GM18858 (cell line): ENCODE data around the gene UXS1.
A peak's percentile ranks its signal among the peaks of the same experiment; 100 is the strongest.
"Not testable (repeated sequence)": the region's sequence is repeated elsewhere in the genome, so short reads cannot be mapped to it uniquely, and the experiment has no call there.

ENCODE experiments used
- ATAC-seq: cut with Tn5 transposase; IDR thresholded peaks from one replicate; pipeline ENCODE4 v1.9.1; 2021; ENCODE audit not compliant: unreplicated experiment

UXS1 gene

DNA sequence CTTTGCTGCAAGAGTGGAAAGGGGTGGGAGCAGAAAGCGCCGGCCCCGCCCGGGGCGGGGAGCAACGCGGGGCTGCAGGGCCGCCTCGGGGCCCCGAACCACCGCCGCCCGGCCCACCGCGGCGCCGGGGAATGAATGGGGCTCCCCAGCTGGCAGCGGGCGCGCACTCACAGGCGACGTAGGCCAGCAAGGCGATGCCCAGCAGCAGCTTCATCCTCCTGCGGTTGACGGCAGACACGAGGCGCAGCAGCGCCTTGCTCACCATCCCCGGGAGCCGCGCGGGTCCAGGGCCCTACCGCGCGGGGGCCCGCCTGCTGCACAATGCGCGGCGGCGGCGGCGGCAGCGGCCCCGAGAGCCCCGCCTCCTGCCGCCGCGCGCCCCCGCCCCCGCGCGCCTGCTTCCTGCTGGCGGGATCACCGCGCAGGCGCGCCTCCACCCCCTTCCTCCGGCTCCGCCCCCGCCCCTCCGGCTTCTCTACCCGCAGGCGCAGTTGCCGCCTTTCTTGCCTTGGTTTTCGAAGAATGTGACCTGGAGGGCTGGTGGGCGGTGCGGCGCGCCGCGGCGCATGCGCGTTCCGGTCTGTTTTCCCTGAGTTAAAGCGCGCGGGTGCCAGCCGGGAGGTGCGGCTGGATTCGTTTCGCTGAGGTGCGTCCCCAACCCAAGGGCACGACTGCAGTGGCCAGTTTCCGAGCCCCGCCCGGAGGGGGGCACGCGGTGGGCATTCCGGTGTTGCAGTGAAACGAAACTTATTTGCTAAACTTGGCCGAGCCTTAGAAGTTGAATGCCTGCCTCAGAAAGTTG is at the start of gene UXS1:
Gene UXS1, minus strand, starts transcription at position 325 of the 802 bp plus-strand sequence. Its CDS starts 60 bp downstream, at position 265.
- ATAC-seq, result peak; percentile 69

DNA sequence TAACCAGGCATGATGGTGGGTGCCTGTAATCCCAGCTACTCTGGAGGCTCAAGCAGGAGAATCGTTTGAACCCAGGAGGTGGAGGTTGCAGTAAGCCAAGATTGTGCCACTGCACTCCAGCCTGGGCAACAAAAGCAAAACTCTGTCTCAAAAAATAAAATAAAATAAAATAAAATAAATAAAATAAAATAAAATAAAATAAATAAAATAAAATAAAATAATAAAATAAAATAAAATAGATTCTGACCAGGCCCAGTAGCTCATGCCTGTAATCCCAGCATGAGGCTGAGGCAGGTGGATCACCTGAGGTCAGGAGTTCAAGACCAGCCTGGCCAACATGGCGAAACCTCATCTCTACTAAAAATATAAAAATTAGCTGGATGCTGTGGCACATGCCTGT is 45.4 kb upstream of the UXS1 start:
- ATAC-seq, result not testable (repeated sequence)

GRCh38 chr2:106235392-106235791 is 41.3 kb upstream of the UXS1 start:
- ATAC-seq, result not testable (repeated sequence)

- no peak for ATAC-seq
These were observed 39.2 kb upstream of the UXS1 start for GRCh38 chr2:106233350-106233706.

DNA sequence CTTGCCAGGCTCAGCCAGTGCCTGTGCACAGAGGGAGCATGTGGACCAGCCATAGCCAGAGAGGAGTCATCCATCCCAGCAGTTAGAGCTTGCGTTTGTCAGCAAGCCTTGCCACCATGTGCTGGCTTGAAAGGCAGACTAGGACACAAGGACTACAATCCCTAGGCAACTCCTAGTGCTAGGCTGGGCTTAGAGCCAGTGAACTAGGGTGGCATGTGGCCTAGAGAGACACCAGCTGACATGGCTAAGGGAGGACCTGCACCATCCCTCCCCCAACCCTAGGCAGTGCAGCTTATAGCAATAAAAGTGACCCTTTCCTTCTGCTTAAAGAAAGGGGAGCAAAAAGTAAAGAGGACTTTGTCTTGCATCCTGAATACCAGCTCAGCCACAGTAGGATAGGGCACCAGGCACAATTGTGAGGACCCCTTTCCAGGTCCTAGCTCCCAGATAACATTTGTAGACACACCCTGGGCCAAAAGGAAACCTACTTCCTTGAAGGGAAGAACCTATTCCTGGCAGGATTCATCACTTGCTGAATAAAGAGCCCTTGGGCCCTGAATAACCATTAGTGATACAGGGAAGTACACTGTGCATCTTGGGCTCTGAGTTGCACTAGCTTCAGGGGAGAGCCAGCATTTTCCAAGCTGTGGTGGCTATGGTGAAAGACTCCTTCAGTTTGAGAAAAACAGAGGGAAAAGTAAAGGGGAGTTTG is 38.7 kb upstream of the UXS1 start:
- no peak for ATAC-seq

- no peak for ATAC-seq
These were observed 29.2 kb upstream of the UXS1 start for GRCh38 chr2:106223347-106223746.

GRCh38 chr2:106222057-106222456 is 28.0 kb upstream of the UXS1 start:
- ATAC-seq, result not testable (repeated sequence)

DNA sequence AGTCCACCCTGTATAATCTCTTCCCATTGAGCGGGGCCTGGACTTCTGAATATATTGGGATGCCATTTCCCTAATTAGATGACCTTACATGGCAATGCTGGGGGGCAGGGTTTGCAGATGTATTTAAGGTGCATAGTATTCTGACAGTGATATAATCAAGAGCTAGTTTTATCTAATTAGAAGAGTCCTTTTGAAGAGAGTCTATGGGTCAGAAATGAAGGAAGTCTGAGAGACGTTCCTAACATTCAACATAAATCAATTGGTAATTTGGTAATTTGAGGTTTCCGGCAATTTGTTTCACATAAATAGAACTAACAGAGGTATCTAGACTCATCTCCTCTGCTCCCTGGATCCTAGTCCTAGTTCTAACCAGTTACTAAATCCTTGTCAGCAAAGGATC is 25.7 kb upstream of the UXS1 start:
- no peak for ATAC-seq

- not testable (repeated sequence) for ATAC-seq
These were observed 25.1 kb upstream of the UXS1 start for GRCh38 chr2:106219157-106219556.

DNA sequence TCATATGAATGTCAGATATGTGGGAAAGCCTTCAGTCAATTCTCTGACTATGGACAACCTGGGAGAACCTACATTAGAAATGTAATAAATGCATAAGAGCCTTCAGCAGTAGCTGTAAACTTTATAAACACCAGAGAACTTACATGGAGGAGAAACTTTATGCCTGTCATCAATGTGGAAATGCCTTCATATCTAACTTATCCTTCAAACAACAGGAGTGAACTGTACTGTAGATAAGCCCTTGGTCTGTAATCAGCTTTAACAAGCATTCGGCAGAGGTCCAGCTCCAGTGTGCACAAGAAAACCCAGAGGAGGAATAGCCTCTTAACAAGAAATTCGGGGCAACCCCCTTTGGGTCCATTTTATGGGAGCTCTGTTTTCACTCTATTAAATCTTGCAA is 14.8 kb upstream of the UXS1 start:
- ATAC-seq, result no peak

DNA sequence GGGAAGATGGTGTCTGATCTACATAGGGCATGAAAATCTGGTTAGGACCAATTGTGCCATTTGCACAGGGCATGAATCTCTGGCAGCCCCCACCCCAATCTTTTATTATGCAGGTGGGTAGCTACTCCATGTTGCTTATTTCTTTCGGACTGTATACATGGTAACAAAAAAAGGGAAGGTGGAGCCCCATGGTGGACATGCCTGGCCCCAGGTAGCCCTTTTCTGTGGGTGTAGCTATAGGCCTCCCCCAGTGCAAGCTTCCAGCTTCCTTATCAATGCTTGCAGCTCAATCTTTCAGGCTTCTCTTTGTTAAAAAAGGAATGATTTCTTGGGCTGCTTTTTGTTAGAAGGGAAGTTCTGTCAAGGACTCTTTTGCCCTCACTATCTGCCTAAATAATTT is 14.3 kb upstream of the UXS1 start:
- ATAC-seq, result no peak

DNA sequence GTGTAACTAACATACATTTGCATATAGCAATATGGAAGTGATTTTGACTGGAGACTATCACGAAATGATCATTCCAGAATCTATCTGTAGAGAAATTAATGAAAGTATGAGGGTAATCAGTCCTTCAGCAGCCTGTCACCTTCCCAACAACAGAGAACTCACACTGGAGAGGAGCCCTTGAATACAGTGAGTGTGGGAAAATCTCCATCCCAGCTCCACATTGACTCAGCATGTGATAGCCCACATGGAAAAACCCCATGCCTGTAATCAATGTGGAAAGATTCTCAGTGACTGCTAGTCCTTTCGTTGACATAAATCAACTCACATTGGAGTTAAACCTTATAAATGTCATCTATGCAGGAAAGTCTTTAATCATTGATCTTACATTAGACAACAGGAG is 13.1 kb upstream of the UXS1 start:
- ATAC-seq, result no peak

GRCh38 chr2:106205488-106205887 is 11.4 kb upstream of the UXS1 start:
- ATAC-seq, result no peak

DNA sequence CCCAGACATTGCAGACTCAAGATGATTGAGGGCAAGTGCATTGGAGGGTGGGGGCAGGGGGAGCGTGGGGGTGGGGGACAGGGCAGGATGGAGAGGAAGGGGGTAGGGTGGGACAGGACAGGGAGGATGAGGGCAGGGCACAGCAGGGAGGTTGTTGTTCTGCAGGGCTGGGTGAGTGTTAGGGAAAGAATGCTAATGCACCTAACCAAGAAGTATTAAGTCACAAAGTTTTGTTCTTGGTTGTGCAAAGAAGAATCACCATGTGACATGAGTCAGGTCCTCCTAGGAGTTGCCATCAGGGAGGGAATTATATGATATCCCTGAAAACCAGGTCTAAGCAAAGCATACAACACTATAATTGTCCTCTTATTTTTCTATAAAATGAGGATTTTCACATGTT is 10.4 kb upstream of the UXS1 start:
- ATAC-seq, result not testable (repeated sequence)

- no peak for ATAC-seq
These were observed 7.6 kb upstream of the UXS1 start for GRCh38 chr2:106201661-106202060.

- no peak for ATAC-seq
These were observed 3.8 kb upstream of the UXS1 start for GRCh38 chr2:106197878-106198277.

DNA sequence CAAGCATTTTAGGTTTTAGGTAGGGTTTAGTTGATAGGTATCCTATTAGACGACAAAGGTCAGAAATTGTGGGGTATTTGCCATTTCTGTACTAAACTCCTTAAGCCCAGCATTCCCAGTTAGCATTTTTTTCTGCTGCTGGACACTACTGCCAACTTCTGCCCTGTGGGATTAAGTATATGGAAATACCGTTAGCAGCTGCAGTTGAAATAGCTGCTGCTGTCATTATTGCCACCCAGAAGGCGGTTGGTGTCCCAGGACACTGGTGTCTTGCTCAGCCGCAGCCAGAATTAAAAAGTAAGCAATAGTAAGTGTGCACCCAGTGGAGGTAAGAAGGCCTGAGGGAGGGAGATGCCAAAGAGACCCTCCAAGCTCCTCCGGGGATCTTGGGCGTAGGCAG is 1.9 kb upstream of the UXS1 start:
- ATAC-seq, result no peak

- ATAC-seq, result no peak
These were observed 1.4 kb upstream of the UXS1 start for GRCh38 chr2:106195456-106195855.

DNA sequence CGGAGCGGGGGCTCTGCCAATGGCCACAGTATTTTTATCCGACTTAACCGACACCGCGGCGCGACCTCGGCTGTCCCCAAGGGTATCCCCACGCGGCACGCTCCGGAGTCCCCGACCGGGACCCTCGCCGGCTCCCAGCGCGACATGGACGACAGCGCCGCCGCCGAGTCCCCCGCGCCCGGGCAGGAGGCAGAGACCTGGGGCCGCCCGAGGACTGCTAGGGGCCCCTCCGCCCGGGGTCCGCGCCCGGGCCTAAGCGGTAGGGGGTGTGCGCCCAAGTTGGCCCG is 468 bp downstream of the UXS1 start:
- no peak for ATAC-seq

GRCh38 chr2:106192752-106193689 is 1.1 kb downstream of the UXS1 start:
- ATAC-seq, result peak; percentile 51

DNA sequence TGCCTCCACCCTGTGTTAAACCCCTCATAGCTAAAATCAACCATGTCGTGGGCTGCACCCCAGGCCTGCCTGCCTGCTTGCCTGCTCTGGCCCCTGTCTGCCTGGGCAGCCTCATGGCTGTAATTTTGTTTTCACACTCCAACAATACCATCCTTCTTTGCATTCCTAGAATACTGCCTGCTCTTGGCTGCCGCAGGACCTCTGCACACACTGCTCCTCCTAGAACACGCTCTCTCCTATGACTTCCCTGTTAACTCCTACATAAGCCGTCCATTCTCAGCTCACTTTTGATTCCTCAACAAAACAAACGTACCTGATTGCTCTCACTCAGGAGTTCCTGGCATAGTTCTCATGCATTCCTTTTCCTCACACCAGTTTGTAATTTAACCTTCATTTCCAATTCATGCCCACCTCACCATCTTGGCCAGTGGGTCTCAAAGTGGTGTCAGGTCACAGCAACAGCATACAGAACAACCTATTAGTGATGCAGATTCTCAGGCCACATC is 2.5 kb downstream of the UXS1 start:
- no peak for ATAC-seq
